Measurements from ENCODE around the gene UBE2V1. TPM values are rescaled to one million over a fixed set of nuclear protein-coding genes. Genes with fewer than 3 reads are reported as not detected.
"Not testable (repeated sequence)": the region's sequence is repeated elsewhere in the genome, so short reads cannot be mapped to it uniquely, and the experiment has no call there.

Gene UBE2V1
- total RNA-seq, 2 experiments from 2014 or later = 153 to 154 TPM

DNA sequence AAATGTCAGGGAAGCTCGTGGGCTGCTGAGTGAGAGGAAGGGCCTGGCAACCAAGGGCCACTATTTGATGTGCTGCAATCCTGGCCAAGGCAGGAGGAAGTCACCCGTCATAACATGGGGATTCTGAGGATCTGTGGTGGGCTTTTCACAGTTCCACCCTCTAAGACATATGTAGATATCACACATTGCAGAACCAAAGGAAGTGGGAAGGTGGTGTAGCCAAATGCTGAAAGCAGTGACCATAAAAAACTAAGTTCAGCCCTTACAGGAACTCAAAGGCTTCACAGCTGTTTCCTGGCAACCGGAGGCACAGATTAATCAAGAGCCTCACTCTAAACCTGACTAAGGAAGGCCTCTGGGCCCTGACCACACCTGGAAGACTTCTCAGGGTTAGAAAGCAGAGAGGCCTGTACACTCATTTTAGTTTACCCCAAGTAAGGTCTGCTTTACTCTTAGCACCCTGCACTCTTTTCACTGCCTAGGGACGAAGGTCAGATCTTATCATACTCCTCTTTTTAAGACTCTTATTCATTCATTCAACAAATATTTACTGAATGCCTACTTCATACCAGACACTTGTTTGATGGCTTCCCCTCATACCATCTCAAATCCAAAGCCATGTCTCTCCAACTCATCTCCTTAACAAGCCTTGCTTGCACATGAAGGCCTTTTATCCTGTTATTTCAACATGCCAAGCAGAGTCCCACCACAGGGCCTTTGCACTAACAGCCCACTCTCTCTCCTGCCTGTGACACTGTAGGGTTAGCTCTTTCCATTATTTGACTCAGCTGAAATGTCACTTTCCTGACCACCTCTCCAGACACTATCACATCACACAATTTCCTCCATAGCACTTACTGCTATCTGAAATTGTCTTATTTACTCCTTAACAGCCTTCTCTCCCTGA lies 2.6 kb downstream of the UBE2V1 start:
- DNase-seq = peak; percentile 74
- Mint-ChIP-seq H3K27ac (peak overlapping the region; percentile 95), H3K36me3 (ENCODE audit: low read depth) (peaks cover 46% of the 10 kb centered on the region), H3K9me3 (no peaks in the 10 kb centered on the region), H3K4me1 (peaks cover 84% of the 10 kb centered on the region), H3K27me3 (no peaks in the 10 kb centered on the region), H3K4me3 (peak overlapping the region; percentile 91)
- ChIA-PET CTCF (interaction anchor here (0.6 to 2.4 kb wide), 10 partner anchors 11 to 757 kb away, joined by 3 to 12 read pairs (median 6); partner anchors contain the start of gene PEDS1), POLR2A (interaction anchor here (0.9 to 7.9 kb wide), 10 partner anchors 10 to 441 kb away, joined by 3 to 73 read pairs (median 4); partner anchors contain the start of gene PEDS1)

DNA sequence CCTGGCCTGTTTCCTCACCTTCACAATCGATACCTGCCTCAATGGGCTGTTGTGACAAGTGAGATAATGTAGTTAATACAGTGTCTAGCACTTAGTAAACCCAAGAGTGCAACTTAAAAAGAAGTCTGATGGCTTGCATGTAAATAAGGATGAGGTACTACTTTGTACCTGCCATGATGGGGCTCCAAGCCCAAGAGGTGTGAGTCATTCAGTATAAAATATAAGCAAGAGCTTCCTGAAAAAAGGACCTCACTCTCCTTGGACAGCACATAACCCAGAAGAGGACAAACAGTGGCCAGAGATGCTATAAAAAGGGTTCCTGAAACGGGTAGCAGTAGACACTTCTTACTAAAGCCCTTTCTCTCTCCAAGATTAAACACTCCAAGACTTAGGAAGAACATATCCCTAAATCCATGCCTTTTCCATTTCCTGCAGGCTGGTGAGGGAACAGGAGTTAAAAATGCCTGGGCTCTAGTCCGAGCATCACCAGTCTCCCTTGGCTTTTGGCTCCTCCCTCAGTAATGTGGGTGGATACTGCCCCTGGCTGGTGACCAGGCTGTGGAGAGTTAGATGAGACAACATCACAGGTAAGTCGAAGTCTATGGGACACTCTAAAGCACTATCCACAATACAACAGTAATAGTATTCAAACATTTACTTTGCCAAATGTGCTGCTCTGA lies 4.3 kb downstream of the UBE2V1 start:
- Mint-ChIP-seq H3K4me1 (peaks cover 70% of the 10 kb centered on the region), H3K4me3 (no peak overlapping the region), H3K36me3 (ENCODE audit: low read depth) (peaks cover 46% of the 10 kb centered on the region), H3K27me3 (no peaks in the 10 kb centered on the region), H3K27ac (peak overlapping the region; percentile 61), H3K9me3 (no peaks in the 10 kb centered on the region)
- DNase-seq = no peak
- ChIA-PET POLR2A (interaction anchor here (3.5 kb wide), 1 partner anchor 39 kb away, joined by 19 read pairs; no protein-coding TSS in a partner anchor), CTCF (interaction anchor here (0.6 to 2.4 kb wide), 3 partner anchors 58 to 334 kb away, joined by 3 to 6 read pairs (median 6); no protein-coding TSS in a partner anchor)

GRCh38 chr20:50107796-50108331 lies 5.1 kb downstream of the UBE2V1 start:
- H3K4me1 Mint-ChIP-seq = peaks cover 69% of the 10 kb centered on the region
- no peak overlapping the region for H3K4me3 Mint-ChIP-seq
- CTCF ChIA-PET = interaction anchor here (1.1 kb wide), 1 partner anchor 23 kb away, joined by 3 read pairs; no protein-coding TSS in a partner anchor
- no peaks in the 10 kb centered on the region for H3K9me3 Mint-ChIP-seq
- H3K27ac Mint-ChIP-seq = peak overlapping the region; percentile 40
- peaks cover 50% of the 10 kb centered on the region for H3K36me3 Mint-ChIP-seq (ENCODE audit: low read depth)
- no peak for DNase-seq
- H3K27me3 Mint-ChIP-seq = no peaks in the 10 kb centered on the region
- POLR2A ChIA-PET = interaction anchor here (3.5 kb wide), 1 partner anchor 40 kb away, joined by 19 read pairs; no protein-coding TSS in a partner anchor

DNA sequence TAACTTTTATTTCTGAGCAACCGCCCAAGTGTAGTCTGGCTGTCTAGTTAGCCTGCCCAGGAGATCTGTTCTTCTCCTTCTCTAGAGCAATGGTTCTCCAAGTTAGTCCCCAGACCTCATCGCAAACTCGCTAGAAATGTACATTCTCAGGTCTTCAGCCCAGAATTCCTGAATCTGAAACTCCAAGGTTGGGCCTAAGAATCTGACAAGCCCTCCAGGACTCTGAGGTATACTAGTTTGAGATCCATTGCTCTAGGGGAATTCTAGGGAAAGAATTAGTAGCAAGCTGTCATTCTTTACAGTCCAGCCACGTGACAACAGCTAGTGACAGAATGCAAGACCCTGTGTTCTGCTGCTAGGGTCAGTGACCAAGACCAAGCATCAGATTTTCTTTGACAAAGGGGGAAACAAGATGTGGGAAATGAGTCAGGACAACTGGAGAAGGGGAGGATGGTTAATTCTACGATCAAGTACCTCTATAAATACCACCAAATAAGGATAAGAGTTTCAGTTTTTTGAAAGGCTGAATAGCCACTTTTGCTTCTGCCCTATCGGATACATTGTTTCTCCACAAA lies 5.8 kb downstream of the UBE2V1 start:
- Mint-ChIP-seq H3K4me3 (no peak overlapping the region), H3K27ac (no peak overlapping the region), H3K36me3 (ENCODE audit: low read depth) (peaks cover 52% of the 10 kb centered on the region), H3K4me1 (peaks cover 71% of the 10 kb centered on the region), H3K9me3 (no peaks in the 10 kb centered on the region), H3K27me3 (no peaks in the 10 kb centered on the region)
- ChIA-PET CTCF (interaction anchor here (1.1 to 1.9 kb wide), 5 partner anchors 10 to 62 kb away, joined by 3 to 7 read pairs (median 3); no protein-coding TSS in a partner anchor), POLR2A (interaction anchor here (1.0 to 1.4 kb wide), 2 partner anchors 9 to 46 kb away, joined by 3 read pairs; partner anchors contain the start of gene PEDS1)
- no peak for DNase-seq

DNA sequence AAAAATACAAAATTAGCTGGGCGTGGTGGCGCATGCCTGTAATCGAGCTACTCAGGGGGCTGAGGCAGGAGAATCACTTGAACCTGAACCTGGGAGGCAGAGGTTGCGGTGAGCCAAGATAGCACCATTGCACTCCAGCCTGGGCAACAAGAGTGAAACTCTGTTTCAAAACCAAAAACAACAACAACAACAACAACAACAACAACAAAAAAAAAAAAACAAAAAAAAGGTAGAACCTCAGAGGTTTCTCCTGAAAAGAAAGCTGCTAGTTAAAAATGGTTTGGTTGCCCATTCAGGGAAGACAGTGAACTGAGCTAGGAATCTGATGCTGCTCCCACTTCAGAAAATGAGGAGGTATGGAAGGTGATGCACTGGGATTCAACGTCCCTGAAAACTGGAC lies 6.3 kb downstream of the UBE2V1 start:
- H3K9me3 Mint-ChIP-seq, H3K27me3 Mint-ChIP-seq, DNase-seq, H3K27ac Mint-ChIP-seq, H3K4me3 Mint-ChIP-seq: not testable (repeated sequence)
- ChIA-PET CTCF (interaction anchor here (0.8 to 1.9 kb wide), 8 partner anchors 9 to 63 kb away, joined by 3 to 7 read pairs (median 4); no protein-coding TSS in a partner anchor), POLR2A (interaction anchor here (1.0 to 1.4 kb wide), 3 partner anchors 9 to 47 kb away, joined by 3 to 4 read pairs (median 3); partner anchors contain the start of gene PEDS1)
- peaks cover 71% of the 10 kb centered on the region for H3K4me1 Mint-ChIP-seq
- peaks cover 52% of the 10 kb centered on the region for H3K36me3 Mint-ChIP-seq (ENCODE audit: low read depth)

DNA sequence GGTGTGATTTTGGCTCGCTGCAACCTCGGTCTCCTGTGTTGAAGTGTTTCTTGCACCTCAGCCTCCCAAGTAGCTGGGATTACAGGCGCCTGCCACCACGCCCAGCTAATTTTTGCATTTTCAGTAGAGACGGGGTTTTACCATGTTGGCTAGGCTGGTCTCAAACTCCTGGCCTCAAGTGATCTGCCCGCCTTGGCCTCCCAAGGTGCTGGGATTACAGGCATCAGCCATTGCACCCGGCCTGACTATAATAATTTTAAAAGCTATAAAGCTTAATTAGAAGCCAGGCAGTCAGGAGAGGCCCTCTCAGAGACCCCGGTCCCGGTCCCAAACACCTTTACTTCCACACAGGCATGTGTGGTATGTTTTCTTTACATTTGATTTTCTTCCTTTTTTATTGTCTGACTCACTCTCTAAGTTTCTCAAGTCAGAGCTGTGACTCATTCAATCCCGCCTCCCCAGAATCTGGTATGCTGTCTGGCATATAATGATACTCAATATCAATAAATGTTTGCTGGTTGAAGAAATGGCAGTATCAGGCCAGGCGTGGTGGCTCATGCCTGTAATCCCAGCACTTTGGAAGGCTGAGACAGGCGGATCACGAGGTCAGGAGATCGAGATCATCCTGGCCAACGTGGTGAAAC lies 9.4 kb downstream of the UBE2V1 start:
- H3K27ac Mint-ChIP-seq, DNase-seq, H3K9me3 Mint-ChIP-seq, H3K27me3 Mint-ChIP-seq, H3K4me3 Mint-ChIP-seq: not testable (repeated sequence)
- ChIA-PET CTCF (interaction anchor here (0.7 to 2.8 kb wide), 8 partner anchors 12 to 125 kb away, joined by 3 to 12 read pairs (median 3); no protein-coding TSS in a partner anchor), POLR2A (interaction anchor here (0.7 to 1.1 kb wide), 3 partner anchors 10 to 17 kb away, joined by 3 to 4 read pairs (median 3); partner anchors contain the start of gene UBE2V1)
- Mint-ChIP-seq H3K36me3 (ENCODE audit: low read depth) (peaks cover 34% of the 10 kb centered on the region), H3K4me1 (peaks cover 54% of the 10 kb centered on the region)

DNA sequence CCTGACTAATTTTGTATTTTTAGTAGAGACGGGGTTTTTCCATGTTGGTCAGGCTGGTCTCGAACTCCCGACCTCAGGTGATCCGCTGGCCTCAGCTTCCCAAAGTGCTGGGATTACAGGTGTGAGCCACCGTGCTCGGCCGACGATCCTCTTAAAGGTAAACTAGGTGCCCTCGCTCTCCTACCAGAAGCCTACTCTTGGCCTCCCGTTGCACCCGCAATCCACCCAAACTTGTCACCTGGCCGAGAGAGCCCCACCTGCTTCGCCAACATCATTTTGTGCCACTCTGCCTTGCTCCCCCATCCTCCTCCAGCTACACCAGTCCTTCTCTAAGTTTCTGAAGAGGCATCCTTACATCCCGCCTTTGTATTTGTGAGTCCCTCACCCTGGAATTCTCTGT lies 10.4 kb downstream of the UBE2V1 start:
- CTCF ChIA-PET = interaction anchor here (1.0 to 2.8 kb wide), 4 partner anchors 13 to 124 kb away, joined by 3 to 12 read pairs (median 3); no protein-coding TSS in a partner anchor
- POLR2A ChIA-PET = not testable (repeated sequence)

GRCh38 chr20:50101887-50102286 lies 11.1 kb downstream of the UBE2V1 start:
- POLR2A ChIA-PET = no interaction called here

More for the DNA sequence above, 10.4 kb downstream of the UBE2V1 start:
- Mint-ChIP-seq H3K36me3 (ENCODE audit: low read depth) (peaks cover 32% of the 10 kb centered on the region), H3K4me1 (peaks cover 51% of the 10 kb centered on the region)
- H3K27me3 Mint-ChIP-seq, H3K4me3 Mint-ChIP-seq, H3K27ac Mint-ChIP-seq, H3K9me3 Mint-ChIP-seq, DNase-seq: not testable (repeated sequence)

DNA sequence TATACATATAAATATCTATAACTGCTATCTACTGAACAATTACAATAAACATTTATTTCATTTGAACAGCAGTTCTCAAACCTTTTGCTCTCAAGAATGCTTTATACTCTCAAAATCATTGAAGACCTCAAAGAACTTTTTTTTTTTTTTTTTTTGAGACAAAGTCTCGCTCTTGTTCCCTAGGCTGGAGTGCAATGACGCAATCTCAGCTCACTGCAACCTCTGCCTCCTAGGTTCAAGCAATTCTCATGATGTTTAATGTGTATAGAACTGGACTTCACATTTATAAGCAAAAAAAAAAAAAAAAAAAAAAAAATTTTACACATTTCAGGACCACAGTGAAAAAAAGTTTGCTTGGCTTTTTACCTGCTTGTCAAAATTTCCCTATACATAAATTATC lies 11.7 kb downstream of the UBE2V1 start:
- Mint-ChIP-seq H3K27ac (no peak overlapping the region), H3K9me3 (no peaks in the 10 kb centered on the region), H3K36me3 (ENCODE audit: low read depth) (peaks cover 38% of the 10 kb centered on the region), H3K4me3 (no peak overlapping the region), H3K4me1 (peaks cover 44% of the 10 kb centered on the region), H3K27me3 (no peaks in the 10 kb centered on the region)
- POLR2A ChIA-PET = interaction anchor here (1.3 to 2.0 kb wide), 2 partner anchors 9 to 65 kb away, joined by 3 to 6 read pairs; no protein-coding TSS in a partner anchor
- CTCF ChIA-PET = interaction anchor here (0.7 to 2.8 kb wide), 3 partner anchors 30 to 716 kb away, joined by 3 to 12 read pairs (median 6); no protein-coding TSS in a partner anchor
- DNase-seq = no peak

More at GRCh38 chr20:50101887-50102286, 11.1 kb downstream of the UBE2V1 start:
- no peak for DNase-seq
- H3K4me3 Mint-ChIP-seq = no peak overlapping the region
- no peaks in the 10 kb centered on the region for H3K27me3 Mint-ChIP-seq
- H3K27ac Mint-ChIP-seq = no peak overlapping the region
- H3K4me1 Mint-ChIP-seq = peaks cover 46% of the 10 kb centered on the region
- no peaks in the 10 kb centered on the region for H3K9me3 Mint-ChIP-seq
- peaks cover 34% of the 10 kb centered on the region for H3K36me3 Mint-ChIP-seq (ENCODE audit: low read depth)
- CTCF ChIA-PET = interaction anchor here (1.0 to 2.8 kb wide), 2 partner anchors 31 to 123 kb away, joined by 3 to 12 read pairs; no protein-coding TSS in a partner anchor

GRCh38 chr20:50100552-50100951 lies 12.4 kb downstream of the UBE2V1 start:
- H3K27me3 Mint-ChIP-seq = no peaks in the 10 kb centered on the region
- peaks cover 42% of the 10 kb centered on the region for H3K4me1 Mint-ChIP-seq
- peaks cover 45% of the 10 kb centered on the region for H3K36me3 Mint-ChIP-seq (ENCODE audit: low read depth)
- CTCF ChIA-PET = interaction anchor here (0.7 to 1.6 kb wide), 5 partner anchors 10 to 715 kb away, joined by 4 to 6 read pairs (median 4); no protein-coding TSS in a partner anchor
- DNase-seq = no peak
- H3K27ac Mint-ChIP-seq = no peak overlapping the region
- no peaks in the 10 kb centered on the region for H3K9me3 Mint-ChIP-seq
- H3K4me3 Mint-ChIP-seq = no peak overlapping the region
- POLR2A ChIA-PET = interaction anchor here (1.0 to 2.0 kb wide), 4 partner anchors 9 to 65 kb away, joined by 3 to 6 read pairs (median 4); no protein-coding TSS in a partner anchor

GRCh38 chr20:50099565-50099991 lies 13.4 kb downstream of the UBE2V1 start:
- H3K4me1 Mint-ChIP-seq = peaks cover 43% of the 10 kb centered on the region
- ChIA-PET CTCF (interaction anchor here (0.6 to 1.8 kb wide), 6 partner anchors 10 to 120 kb away, joined by 3 to 6 read pairs (median 5); no protein-coding TSS in a partner anchor), POLR2A (interaction anchor here (1.2 to 2.0 kb wide), 3 partner anchors 11 to 66 kb away, joined by 3 to 6 read pairs (median 3); no protein-coding TSS in a partner anchor)
- H3K27ac Mint-ChIP-seq = no peak overlapping the region
- no peak overlapping the region for H3K4me3 Mint-ChIP-seq
- no peak for DNase-seq
- H3K27me3 Mint-ChIP-seq = no peaks in the 10 kb centered on the region
- peaks cover 55% of the 10 kb centered on the region for H3K36me3 Mint-ChIP-seq (ENCODE audit: low read depth)
- H3K9me3 Mint-ChIP-seq = no peaks in the 10 kb centered on the region
